Gastroesophageal sphincter (tissue), 4 donors: ENCODE results near the gene FZD4. TPM values are rescaled to one million over a fixed set of nuclear protein-coding genes. Genes with fewer than 3 reads are reported as not detected.

Experiments
- ATAC-seq: fragments of 150-250 bp; one replicate; pipeline ENCODE4 v1.9.1; 2016; ENCODE audit warnings: mild to moderate bottlenecking, moderate library complexity
- H3K27ac ChIP-seq, 4 donors: fragments of 200-600 bp; sonication (generic) in 3 of 4; 1 replicate in 3 of 4; 2 replicates in 1 of 4; pipeline ENCODE4 v1.5.1; 2016 to 2019
- H3K27me3 ChIP-seq: fragments of 200-600 bp; sonication (generic); one replicate; pipeline ENCODE4 v1.5.1; 2019
- H3K36me3 ChIP-seq, 2 donors: fragments of 200-600 bp; sonication (generic); one replicate each; pipeline ENCODE4 v1.5.1; 2019; ENCODE audit warnings: control low read depth in 1 of 2
- H3K4me1 ChIP-seq, 3 donors: fragments of 200-600 bp; sonication (generic); 1 replicate in 2 of 3; 2 replicates in 1 of 3; pipeline ENCODE4 v1.5.1; 2016 to 2019; ENCODE audit warnings: control low read depth in 2 of 3
- H3K4me3 ChIP-seq, 2 donors: fragments of 200-600 bp; sonication (generic); one replicate each; pipeline ENCODE4 v1.5.1; 2019; ENCODE audit warnings: mild to moderate bottlenecking in 1 of 2, moderate library complexity in 1 of 2
- H3K9me3 ChIP-seq, 3 donors: fragments of 200-600 bp; sonication (generic); one replicate each; pipeline ENCODE4 v1.5.1; 2017 to 2019; ENCODE audit warnings: control low read depth in 2 of 3
- CTCF ChIP-seq, 4 experiments: fragments of 200-600 bp in 2 of 4; fragments of 450-650 bp in 2 of 4; sonication (generic) in 1 of 4; IDR thresholded peaks; one replicate each; pipeline ENCODE4 v1.5.1; 2017 to 2019; ENCODE audit warnings: antibody characterized with exemption in 4 of 4, mild to moderate bottlenecking in 2 of 4, moderate library complexity in 2 of 4
- EP300 ChIP-seq: sonication (generic); formaldehyde crosslinking; IDR thresholded peaks from one replicate; pipeline ENCODE4 v1.6.1; 2017; ENCODE audit warnings: antibody characterized with exemption, mild to moderate bottlenecking
- POLR2A ChIP-seq, 2 donors: fragments of 450-650 bp; IDR thresholded peaks; one replicate each; pipeline ENCODE4 v1.6.1; 2017; ENCODE audit warnings: antibody characterized with exemption in 2 of 2, mild to moderate bottlenecking in 2 of 2, moderate library complexity in 1 of 2
- POLR2AphosphoS5 ChIP-seq: sonication (generic); formaldehyde crosslinking; IDR thresholded peaks from one replicate; pipeline ENCODE4 v1.6.1; 2017; ENCODE audit warnings: antibody characterized with exemption
- WGBS, 2 donors: methylation state at CpG; one replicate each; pipeline ENCODE4 v1.1.5; 2018; ENCODE audit warnings: low coverage in 1 of 2; 5-methylcytosine and 5-hydroxymethylcytosine counted together
- total RNA-seq, 4 donors: library from RNA; depleted of rRNA; stranded (reverse); fragments of >200 nt; gene quantifications; one replicate each; pipeline ENCODE4 v1.1.0, GENCODE V29; 2016

FZD4 gene
- total RNA-seq, 4 donors from 2014 or later = 33.3 to 42.9 (median 34.6) TPM

GRCh38 chr11:86981777-86982540, 26.8 kb upstream of the FZD4 start:
- no peaks in the 10 kb centered on the region for H3K27me3 ChIP-seq
- no peaks in the 10 kb centered on the region for H3K36me3 ChIP-seq
- peaks cover 0 to 31% (median 0%) of the 10 kb centered on the region in 3 donors for H3K4me1 ChIP-seq
- no peak overlapping the region for H3K4me3 ChIP-seq
- no peak for TF ChIP-seq POLR2A (IDR thresholded peaks at IDR 0.05)
- TF ChIP-seq EP300 = no peak
- no peak for TF ChIP-seq CTCF (IDR thresholded peaks at IDR 0.05)
- no peak for TF ChIP-seq POLR2AphosphoS5
- 86 to 100% methylated on average over 4 to 7 of the region's 7 CpGs for WGBS, 2 donors
- ATAC-seq = no peak
- no peaks in the 10 kb centered on the region for H3K9me3 ChIP-seq
- no peak overlapping the region for H3K27ac ChIP-seq

- Histone ChIP-seq H3K4me1 (peaks cover 0 to 35% (median 2%) of the 10 kb centered on the region in 3 donors), H3K36me3 (no peaks in the 10 kb centered on the region), H3K9me3 (no peaks in the 10 kb centered on the region), H3K4me3 (no peak overlapping the region), H3K27me3 (no peaks in the 10 kb centered on the region), H3K27ac (peak overlapping the region in 1 of 4 donors; percentile 43)
- TF ChIP-seq CTCF (IDR thresholded peaks at IDR 0.05) (no peak), POLR2AphosphoS5 (no peak), POLR2A (IDR thresholded peaks at IDR 0.05) (no peak)
- no peak for ATAC-seq
- 55 to 82% methylated on average over 6 to 7 of the region's 7 CpGs for WGBS, 2 donors
These were observed 25.0 kb upstream of the FZD4 start for GRCh38 chr11:86980086-86980796.

GRCh38 chr11:86978756-86979608, 23.8 kb upstream of the FZD4 start:
- Histone ChIP-seq H3K27me3 (no peaks in the 10 kb centered on the region), H3K4me3 (no peak overlapping the region), H3K36me3 (no peaks in the 10 kb centered on the region), H3K9me3 (no peaks in the 10 kb centered on the region), H3K27ac (peak overlapping the region in 2 of 4 donors; percentile 4 to 43), H3K4me1 (peaks cover 0 to 29% (median 2%) of the 10 kb centered on the region in 3 donors)
- ATAC-seq = no peak
- WGBS, 2 donors = 68 to 77% methylated on average over 3 of the region's 3 CpGs
- TF ChIP-seq EP300 (no peak), POLR2A (IDR thresholded peaks at IDR 0.05) (no peak), POLR2AphosphoS5 (no peak), CTCF (IDR thresholded peaks at IDR 0.05) (peak in 3 of 4 experiments; percentile 16 to 40 (median 28))

- 88 to 94% methylated on average over 5 to 7 of the region's 7 CpGs for WGBS, 2 donors
- Histone ChIP-seq H3K27me3 (no peaks in the 10 kb centered on the region), H3K4me3 (no peak overlapping the region), H3K27ac (peak overlapping the region in 2 of 4 donors; percentile 4 to 24), H3K9me3 (peaks cover 0 to 3% (median 0%) of the 10 kb centered on the region in 3 donors), H3K36me3 (no peaks in the 10 kb centered on the region), H3K4me1 (peaks cover 0 to 29% (median 2%) of the 10 kb centered on the region in 3 donors)
- TF ChIP-seq EP300 = no peak
- TF ChIP-seq POLR2AphosphoS5 = peak; percentile 55
- TF ChIP-seq CTCF (IDR thresholded peaks at IDR 0.05) = no peak
- ATAC-seq = peak; percentile 76
These were observed 23.1 kb upstream of the FZD4 start for GRCh38 chr11:86978247-86978646.
